ENCODE measurements around the gene SFXN2.

SFXN2 gene

DNA sequence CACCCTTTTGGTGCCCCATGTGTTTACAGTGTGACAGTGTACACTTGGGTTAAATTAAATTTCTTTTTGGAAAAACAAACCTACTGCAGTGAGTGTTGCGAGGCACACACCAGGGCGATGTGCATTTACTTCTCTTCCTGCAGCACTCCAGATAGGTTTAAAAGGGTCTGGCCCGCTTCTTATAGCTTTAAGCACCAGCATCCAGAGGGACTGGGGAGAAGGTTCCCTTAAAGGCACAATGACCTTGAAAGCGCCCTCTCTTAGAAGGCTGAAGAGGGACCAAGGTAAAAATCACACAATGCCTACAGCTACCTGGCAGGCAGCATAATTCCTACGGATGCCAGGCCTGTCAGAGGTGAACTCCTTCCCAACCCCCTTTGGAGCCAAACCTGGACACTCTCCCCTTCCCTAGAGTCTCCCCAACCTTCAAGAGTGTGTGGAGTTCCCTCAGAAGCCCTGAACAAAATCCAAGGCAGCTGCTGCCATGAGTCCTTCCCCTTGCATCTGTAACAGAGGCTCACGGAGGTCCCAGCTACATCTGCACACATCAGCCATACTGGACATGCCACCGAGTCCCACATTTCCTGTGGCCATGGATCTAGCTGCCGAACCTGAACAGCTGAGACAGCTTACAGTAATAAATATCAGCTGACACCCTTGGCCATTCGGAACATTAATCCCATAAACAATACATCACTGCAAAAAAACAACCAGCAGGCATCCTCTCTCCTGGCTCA lies 36.9 kb upstream of the SFXN2 start:
- peak overlapping the region; percentile 88 for H4K91ac ChIP-seq (ENCODE audit: low read length)
- peak overlapping the region; percentile 73 for H2BK15ac ChIP-seq (ENCODE audit: low read depth, poor library complexity, severe bottlenecking)
- H2BK12ac ChIP-seq (ENCODE audit: low read length in 2 of 2), result peak overlapping the region; percentile 91 to 97
- H3K27me3 ChIP-seq (ENCODE audit: control insufficient read depth in 1 of 2, insufficient read depth in 1 of 2, low read length in 2 of 2), result no peaks in the 10 kb centered on the region
- H2BK120ac ChIP-seq (ENCODE audit: low read depth, low read length), result peak overlapping the region; percentile 64
- H2BK5ac ChIP-seq (ENCODE audit: low read depth, low read length, poor library complexity, severe bottlenecking), result peak overlapping the region; percentile 33
- peaks cover 14 to 18% of the 10 kb centered on the region in 2 experiments for H3K36me3 ChIP-seq (ENCODE audit: control insufficient read depth in 1 of 2, insufficient read depth in 2 of 2, low read depth in 1 of 2, low read length in 2 of 2)
- WGBS, result 49% methylated on average over 9 of the region's 9 CpGs
- H3K4me2 ChIP-seq (ENCODE audit: low read length, poor library complexity, severe bottlenecking), result no peak overlapping the region
- peak overlapping the region; percentile 74 to 90 for H3K18ac ChIP-seq (ENCODE audit: low read depth in 1 of 2, low read length in 2 of 2)
- H3K14ac ChIP-seq (ENCODE audit: low read length in 2 of 2), result no peak overlapping the region
- peak overlapping the region; percentile 89 for H3K27ac ChIP-seq (ENCODE audit: low read length, poor library complexity, severe bottlenecking)
- H3K4me3 ChIP-seq (ENCODE audit: insufficient read depth in 1 of 2, low read depth in 1 of 2, low read length in 2 of 2), result no peak overlapping the region
- peaks cover 51% of the 10 kb centered on the region for H3K4me1 ChIP-seq (ENCODE audit: control insufficient read depth, insufficient read depth, low read depth, low read length)
- DNase-seq, result peak; percentile 15
- H2AFZ ChIP-seq (ENCODE audit: low read depth, low read length), result no peak overlapping the region
- peak overlapping the region; percentile 77 to 79 for H3K4ac ChIP-seq (ENCODE audit: low read depth in 1 of 2, low read length in 2 of 2)
- H3K79me1 ChIP-seq (replicated peaks; ENCODE audit: low read length, poor library complexity, severe bottlenecking), result peaks cover 10% of the 10 kb centered on the region
- H3K9ac ChIP-seq (ENCODE audit: low read length), result no peak overlapping the region
- H3K9me3 ChIP-seq (ENCODE audit: control insufficient read depth, low read length), result no peaks in the 10 kb centered on the region
- H2AK5ac ChIP-seq (ENCODE audit: low read length, severe bottlenecking), result peak overlapping the region; percentile 98
- peak overlapping the region in 1 of 2 experiments; percentile 11 for H3K23ac ChIP-seq (ENCODE audit: low read length in 2 of 2)
- H4K8ac ChIP-seq (ENCODE audit: low read length), result peak overlapping the region; percentile 52

GRCh38 chr10:102678068-102678400 lies 36.4 kb upstream of the SFXN2 start:
- peak overlapping the region; percentile 24 for H2BK120ac ChIP-seq (ENCODE audit: low read depth, low read length)
- peaks cover 50% of the 10 kb centered on the region for H3K4me1 ChIP-seq (ENCODE audit: control insufficient read depth, insufficient read depth, low read depth, low read length)
- no peak overlapping the region for H2BK5ac ChIP-seq (ENCODE audit: low read depth, low read length, poor library complexity, severe bottlenecking)
- no peak overlapping the region for H3K23ac ChIP-seq (ENCODE audit: low read length in 2 of 2)
- 71% methylated on average over 9 of the region's 9 CpGs for WGBS
- peak overlapping the region; percentile 98 for H2AK5ac ChIP-seq (ENCODE audit: low read length, severe bottlenecking)
- H3K14ac ChIP-seq (ENCODE audit: low read length in 2 of 2), result no peak overlapping the region
- no peak overlapping the region for H3K4me2 ChIP-seq (ENCODE audit: low read length, poor library complexity, severe bottlenecking)
- no peak overlapping the region for H3K18ac ChIP-seq (ENCODE audit: low read depth in 1 of 2, low read length in 2 of 2)
- H3K4ac ChIP-seq (ENCODE audit: low read depth in 1 of 2, low read length in 2 of 2), result peak overlapping the region; percentile 21 to 73
- H4K91ac ChIP-seq (ENCODE audit: low read length), result peak overlapping the region; percentile 88
- H3K27me3 ChIP-seq (ENCODE audit: control insufficient read depth in 1 of 2, insufficient read depth in 1 of 2, low read length in 2 of 2), result no peaks in the 10 kb centered on the region
- H2BK12ac ChIP-seq (ENCODE audit: low read length in 2 of 2), result peak overlapping the region; percentile 91 to 97
- H3K36me3 ChIP-seq (ENCODE audit: control insufficient read depth in 1 of 2, insufficient read depth in 2 of 2, low read depth in 1 of 2, low read length in 2 of 2), result peaks cover 14 to 19% of the 10 kb centered on the region in 2 experiments
- H3K27ac ChIP-seq (ENCODE audit: low read length, poor library complexity, severe bottlenecking), result no peak overlapping the region
- peak overlapping the region; percentile 57 for H4K8ac ChIP-seq (ENCODE audit: low read length)
- no peak overlapping the region for H3K4me3 ChIP-seq (ENCODE audit: insufficient read depth in 1 of 2, low read depth in 1 of 2, low read length in 2 of 2)
- no peak for DNase-seq
- no peaks in the 10 kb centered on the region for H3K9me3 ChIP-seq (ENCODE audit: control insufficient read depth, low read length)
- no peak overlapping the region for H3K9ac ChIP-seq (ENCODE audit: low read length)
- H2AFZ ChIP-seq (ENCODE audit: low read depth, low read length), result no peak overlapping the region
- peaks cover 10% of the 10 kb centered on the region for H3K79me1 ChIP-seq (replicated peaks; ENCODE audit: low read length, poor library complexity, severe bottlenecking)
- peak overlapping the region; percentile 73 for H2BK15ac ChIP-seq (ENCODE audit: low read depth, poor library complexity, severe bottlenecking)

DNA sequence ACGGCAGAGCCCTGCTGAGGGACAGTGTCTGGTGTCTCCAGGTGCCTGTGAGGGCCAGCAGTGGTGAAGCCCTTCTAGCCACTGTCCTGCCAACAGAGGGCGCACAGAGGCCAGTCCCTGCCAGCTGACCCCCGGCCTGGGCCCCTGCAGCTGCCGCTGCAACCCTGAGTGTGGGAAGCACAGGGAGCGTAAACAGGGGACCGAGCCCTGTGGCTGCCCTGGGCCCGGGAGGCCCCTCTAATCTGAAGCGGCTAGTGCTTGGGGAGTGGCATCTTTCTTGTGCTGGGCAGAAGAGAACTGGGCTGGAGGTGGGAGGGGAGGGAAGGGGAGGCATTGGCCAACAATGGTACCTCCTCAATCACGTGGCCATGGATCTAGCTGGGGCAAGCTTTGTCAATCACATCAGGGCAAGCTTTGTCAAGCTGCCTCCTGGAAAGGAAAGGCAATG lies 35.6 kb upstream of the SFXN2 start:
- Histone ChIP-seq H3K9me3 (ENCODE audit: control insufficient read depth, low read length) (no peaks in the 10 kb centered on the region), H2BK12ac (ENCODE audit: low read length in 2 of 2) (peak overlapping the region in 1 of 2 experiments; percentile 45), H4K8ac (ENCODE audit: low read length) (peak overlapping the region; percentile 73), H3K4me1 (ENCODE audit: control insufficient read depth, insufficient read depth, low read depth, low read length) (peaks cover 48% of the 10 kb centered on the region), H3K36me3 (ENCODE audit: control insufficient read depth in 1 of 2, insufficient read depth in 2 of 2, low read depth in 1 of 2, low read length in 2 of 2) (peaks cover 17 to 23% of the 10 kb centered on the region in 2 experiments), H3K27me3 (ENCODE audit: control insufficient read depth in 1 of 2, insufficient read depth in 1 of 2, low read length in 2 of 2) (no peaks in the 10 kb centered on the region), H3K4me2 (ENCODE audit: low read length, poor library complexity, severe bottlenecking) (peak overlapping the region; percentile 8), H2BK120ac (ENCODE audit: low read depth, low read length) (peak overlapping the region; percentile 45), H3K4me3 (ENCODE audit: insufficient read depth in 1 of 2, low read depth in 1 of 2, low read length in 2 of 2) (no peak overlapping the region), H2AFZ (ENCODE audit: low read depth, low read length) (peak overlapping the region; percentile 16), H2BK15ac (ENCODE audit: low read depth, poor library complexity, severe bottlenecking) (peak overlapping the region; percentile 37), H3K27ac (ENCODE audit: low read length, poor library complexity, severe bottlenecking) (peak overlapping the region; percentile 90), H3K14ac (ENCODE audit: low read length in 2 of 2) (no peak overlapping the region), H3K18ac (ENCODE audit: low read depth in 1 of 2, low read length in 2 of 2) (peak overlapping the region; percentile 48 to 62), H3K79me1 (replicated peaks; ENCODE audit: low read length, poor library complexity, severe bottlenecking) (peaks cover 10% of the 10 kb centered on the region), H3K9ac (ENCODE audit: low read length) (no peak overlapping the region), H2AK5ac (ENCODE audit: low read length, severe bottlenecking) (peak overlapping the region; percentile 76), H4K91ac (ENCODE audit: low read length) (peak overlapping the region; percentile 55), H2BK5ac (ENCODE audit: low read depth, low read length, poor library complexity, severe bottlenecking) (peak overlapping the region; percentile 33), H3K23ac (ENCODE audit: low read length in 2 of 2) (no peak overlapping the region), H3K4ac (ENCODE audit: low read depth in 1 of 2, low read length in 2 of 2) (peak overlapping the region in 1 of 2 experiments; percentile 43)
- 3% methylated on average over 9 of the region's 9 CpGs for WGBS
- DNase-seq, result peak; percentile 78

DNA sequence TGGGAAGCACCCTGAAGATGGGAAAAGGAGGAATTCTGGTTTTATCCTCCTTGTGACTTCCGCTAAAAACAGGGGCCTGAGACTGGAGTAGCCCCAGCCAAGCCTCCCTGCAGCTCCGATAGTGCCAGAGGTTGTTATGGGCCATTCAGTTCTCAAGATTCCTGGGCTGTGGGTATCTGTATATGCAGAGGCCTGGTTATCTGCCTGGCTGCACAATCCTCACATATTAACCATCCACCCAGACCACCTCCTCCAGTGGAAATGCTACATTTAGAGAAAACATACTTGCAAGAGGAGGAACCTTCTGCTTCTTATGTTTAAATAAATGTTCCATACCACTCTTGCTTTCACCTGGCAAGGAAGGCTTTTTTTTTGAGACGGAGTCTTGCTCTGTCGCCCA lies 34.8 kb upstream of the SFXN2 start:
- Histone ChIP-seq H2AK5ac (ENCODE audit: low read length, severe bottlenecking) (peak overlapping the region; percentile 16), H3K79me1 (replicated peaks; ENCODE audit: low read length, poor library complexity, severe bottlenecking) (peaks cover 10% of the 10 kb centered on the region), H2BK15ac (ENCODE audit: low read depth, poor library complexity, severe bottlenecking) (no peak overlapping the region), H3K4me1 (ENCODE audit: control insufficient read depth, insufficient read depth, low read depth, low read length) (peaks cover 41% of the 10 kb centered on the region), H3K18ac (ENCODE audit: low read depth in 1 of 2, low read length in 2 of 2) (peak overlapping the region in 1 of 2 experiments; percentile 62), H3K27ac (ENCODE audit: low read length, poor library complexity, severe bottlenecking) (peak overlapping the region; percentile 90), H4K91ac (ENCODE audit: low read length) (no peak overlapping the region), H3K4ac (ENCODE audit: low read depth in 1 of 2, low read length in 2 of 2) (peak overlapping the region; percentile 10 to 34), H3K27me3 (ENCODE audit: control insufficient read depth in 1 of 2, insufficient read depth in 1 of 2, low read length in 2 of 2) (no peaks in the 10 kb centered on the region), H3K36me3 (ENCODE audit: control insufficient read depth in 1 of 2, insufficient read depth in 2 of 2, low read depth in 1 of 2, low read length in 2 of 2) (peaks cover 21 to 24% of the 10 kb centered on the region in 2 experiments), H2BK12ac (ENCODE audit: low read length in 2 of 2) (peak overlapping the region in 1 of 2 experiments; percentile 33), H2AFZ (ENCODE audit: low read depth, low read length) (no peak overlapping the region), H3K4me3 (ENCODE audit: insufficient read depth in 1 of 2, low read depth in 1 of 2, low read length in 2 of 2) (no peak overlapping the region), H2BK120ac (ENCODE audit: low read depth, low read length) (no peak overlapping the region), H3K23ac (ENCODE audit: low read length in 2 of 2) (no peak overlapping the region), H3K14ac (ENCODE audit: low read length in 2 of 2) (no peak overlapping the region), H3K9ac (ENCODE audit: low read length) (no peak overlapping the region), H3K4me2 (ENCODE audit: low read length, poor library complexity, severe bottlenecking) (no peak overlapping the region), H2BK5ac (ENCODE audit: low read depth, low read length, poor library complexity, severe bottlenecking) (peak overlapping the region; percentile 21), H4K8ac (ENCODE audit: low read length) (no peak overlapping the region), H3K9me3 (ENCODE audit: control insufficient read depth, low read length) (no peaks in the 10 kb centered on the region)
- DNase-seq, result no peak
- 97% methylated on average over 3 of the region's 4 CpGs for WGBS
